Fibroblast of mammary gland (primary cell): Measurements from ENCODE around the gene PCK2.

Experiments
- DNase-seq: peaks from one replicate; pipeline ENCODE4 v3.0.0-alpha.2; 2010; ENCODE audit warnings: low read depth
- H3K4me3 ChIP-seq: 2 replicates; pipeline ENCODE4 v1.5.1; 2011; ENCODE audit warnings: low read depth, mild to moderate bottlenecking, low read length, moderate library complexity; ENCODE audit not compliant: control insufficient read depth
- TF ChIP-seq, protein P1 (sequence below): conservative IDR thresholded peaks from 2 replicates; pipeline ENCODE4 v1.5.1; 2011; ENCODE audit warnings: low read depth, low read length, inconsistent platforms; ENCODE audit not compliant: control insufficient read depth, insufficient read depth

PCK2 gene

DNA sequence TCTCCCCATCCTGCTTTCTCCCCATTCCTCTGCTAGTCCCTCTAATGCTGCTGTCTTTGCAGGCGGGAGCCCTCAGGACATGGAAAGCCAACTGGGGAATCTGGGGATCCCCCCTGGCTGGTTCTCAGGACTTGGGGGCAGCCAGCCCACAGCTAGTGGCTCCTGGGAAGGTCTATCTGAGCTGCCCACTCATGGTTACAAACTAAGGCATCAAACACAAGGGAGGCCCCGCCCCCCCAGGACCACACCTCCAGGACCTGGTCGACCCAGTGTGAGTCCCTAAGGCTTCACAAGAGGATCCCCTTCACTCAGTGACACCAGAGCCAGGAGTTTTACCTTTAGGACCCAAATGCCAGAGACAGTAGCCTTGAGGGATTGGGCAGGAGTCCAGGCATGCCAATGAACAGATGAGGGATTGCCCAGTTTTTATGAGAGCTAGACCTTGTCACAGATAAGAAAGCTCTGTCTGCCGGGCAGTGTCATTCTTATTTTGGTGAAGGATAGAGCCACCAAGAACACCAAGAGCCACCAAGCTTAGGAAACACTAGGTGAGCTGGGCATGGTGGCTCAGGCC is 30.8 kb upstream of the PCK2 start:
- DNase-seq: no peak
- no peak overlapping the region for H3K4me3 ChIP-seq
- TF ChIP-seq, protein P1, sequence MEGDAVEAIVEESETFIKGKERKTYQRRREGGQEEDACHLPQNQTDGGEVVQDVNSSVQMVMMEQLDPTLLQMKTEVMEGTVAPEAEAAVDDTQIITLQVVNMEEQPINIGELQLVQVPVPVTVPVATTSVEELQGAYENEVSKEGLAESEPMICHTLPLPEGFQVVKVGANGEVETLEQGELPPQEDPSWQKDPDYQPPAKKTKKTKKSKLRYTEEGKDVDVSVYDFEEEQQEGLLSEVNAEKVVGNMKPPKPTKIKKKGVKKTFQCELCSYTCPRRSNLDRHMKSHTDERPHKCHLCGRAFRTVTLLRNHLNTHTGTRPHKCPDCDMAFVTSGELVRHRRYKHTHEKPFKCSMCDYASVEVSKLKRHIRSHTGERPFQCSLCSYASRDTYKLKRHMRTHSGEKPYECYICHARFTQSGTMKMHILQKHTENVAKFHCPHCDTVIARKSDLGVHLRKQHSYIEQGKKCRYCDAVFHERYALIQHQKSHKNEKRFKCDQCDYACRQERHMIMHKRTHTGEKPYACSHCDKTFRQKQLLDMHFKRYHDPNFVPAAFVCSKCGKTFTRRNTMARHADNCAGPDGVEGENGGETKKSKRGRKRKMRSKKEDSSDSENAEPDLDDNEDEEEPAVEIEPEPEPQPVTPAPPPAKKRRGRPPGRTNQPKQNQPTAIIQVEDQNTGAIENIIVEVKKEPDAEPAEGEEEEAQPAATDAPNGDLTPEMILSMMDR: no peak

DNA sequence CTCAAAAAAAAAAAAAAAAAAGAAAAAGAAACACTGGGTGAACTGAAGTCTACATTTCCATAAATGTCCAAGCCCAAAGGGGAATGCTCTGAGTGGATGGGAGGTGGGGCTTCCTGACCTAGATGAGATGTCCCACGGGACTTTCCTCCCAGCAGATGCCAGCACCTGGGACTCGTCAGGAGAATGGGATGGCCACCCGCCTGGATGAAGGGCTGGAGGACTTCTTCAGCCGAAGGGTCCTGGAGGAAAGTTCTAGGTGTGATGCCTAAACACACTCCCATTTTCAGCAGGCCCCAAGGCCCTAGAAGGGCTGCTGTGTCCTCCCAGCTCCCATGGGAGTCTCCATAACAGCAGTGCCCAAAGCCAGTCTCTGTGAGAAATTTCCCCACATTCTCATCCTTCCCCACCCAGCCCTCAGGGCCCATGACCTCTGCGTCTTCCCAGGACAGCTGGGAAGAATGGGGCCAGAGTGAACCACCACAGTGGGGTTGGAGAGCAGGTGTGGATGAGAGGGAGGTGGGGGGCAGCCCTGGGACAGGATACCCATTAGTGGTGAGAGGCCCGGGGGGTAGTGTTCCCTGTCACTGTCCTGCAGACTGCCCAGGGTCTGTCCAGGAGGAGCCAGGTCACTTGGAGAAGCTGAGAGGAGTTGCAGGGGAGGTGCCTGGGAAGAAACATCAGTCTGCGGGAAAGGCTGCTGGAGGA is 29.9 kb upstream of the PCK2 start:
- TF ChIP-seq, protein P1: no peak
- H3K4me3 ChIP-seq: no peak overlapping the region

DNA sequence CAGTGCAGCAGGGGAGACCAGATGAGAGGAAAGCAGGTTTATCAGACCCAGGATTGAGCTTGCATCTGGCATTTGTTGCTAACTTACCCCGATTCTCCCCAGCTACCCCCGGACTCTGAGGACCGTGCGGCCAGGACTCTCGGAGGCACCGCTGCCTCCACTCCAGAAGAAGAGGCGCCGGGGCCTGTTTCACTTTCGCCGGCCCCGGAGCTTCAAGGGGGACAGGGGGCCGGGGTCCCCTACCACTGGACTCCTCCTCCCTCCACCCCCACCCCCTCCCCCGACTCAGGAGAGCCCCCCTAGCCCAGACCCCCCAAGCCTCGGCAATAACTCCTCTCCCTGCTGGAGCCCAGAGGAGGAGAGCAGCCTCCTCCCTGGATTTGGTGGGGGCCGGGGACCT is 29.3 kb upstream of the PCK2 start:
- no peak for DNase-seq
- no peak overlapping the region for H3K4me3 ChIP-seq
- TF ChIP-seq, protein P1: no peak

More for the DNA sequence above, 29.9 kb upstream of the PCK2 start:
- DNase-seq: no peak

DNA sequence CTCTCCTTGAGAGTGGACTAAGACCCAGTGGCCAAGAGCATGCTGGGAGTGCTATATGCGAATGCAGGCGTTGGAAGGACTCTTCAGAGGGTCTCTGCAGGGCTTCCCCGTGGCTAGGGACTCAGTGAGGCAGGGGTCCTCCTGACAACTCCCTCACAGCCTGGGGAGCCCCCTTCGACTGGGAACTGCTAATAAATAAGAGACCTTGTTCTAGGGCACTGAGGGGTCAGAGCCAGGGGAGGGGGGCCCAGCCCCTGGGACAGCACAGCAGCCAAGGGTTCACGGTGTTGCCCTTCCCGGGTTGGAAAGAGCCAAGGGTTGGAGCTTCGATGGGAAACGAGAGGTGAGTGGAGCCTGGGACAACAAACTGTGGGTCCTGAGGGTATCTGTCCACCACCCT is 28.7 kb upstream of the PCK2 start:
- no peak overlapping the region for H3K4me3 ChIP-seq
- TF ChIP-seq, protein P1: no peak
- no peak for DNase-seq

DNA sequence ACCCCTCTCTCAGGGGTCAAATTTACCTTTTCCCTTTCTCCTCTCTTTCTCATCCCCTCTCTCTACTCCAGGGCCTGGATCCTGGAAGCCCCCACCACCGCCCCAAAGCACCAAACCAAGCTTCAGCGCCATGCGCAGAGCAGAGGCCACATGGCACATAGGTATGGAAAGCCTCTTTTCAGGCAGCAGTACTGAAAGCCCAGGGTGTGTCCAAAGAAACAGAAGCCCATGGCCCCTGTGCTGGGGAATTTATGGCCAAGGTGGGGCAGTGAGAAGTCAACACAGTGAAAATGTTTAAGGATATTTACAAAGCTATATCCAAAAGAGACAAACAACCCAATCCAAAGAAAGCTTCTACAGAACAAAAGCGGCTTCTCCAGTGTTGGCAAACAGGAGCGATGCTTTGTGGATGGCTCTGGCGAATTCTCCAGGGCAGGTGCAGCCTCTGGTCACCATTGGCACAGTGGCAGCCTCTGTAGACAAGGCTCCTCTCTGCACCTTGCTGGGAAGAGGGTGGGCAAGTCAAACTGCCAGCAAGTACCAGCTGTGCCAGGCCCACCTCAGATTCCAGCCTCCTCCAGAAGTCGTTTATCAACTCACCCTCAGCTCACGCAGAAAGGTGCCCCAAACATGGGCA is 27.5 kb upstream of the PCK2 start:
- TF ChIP-seq, protein P1: no peak
- no peak overlapping the region for H3K4me3 ChIP-seq
- DNase-seq: no peak

DNA sequence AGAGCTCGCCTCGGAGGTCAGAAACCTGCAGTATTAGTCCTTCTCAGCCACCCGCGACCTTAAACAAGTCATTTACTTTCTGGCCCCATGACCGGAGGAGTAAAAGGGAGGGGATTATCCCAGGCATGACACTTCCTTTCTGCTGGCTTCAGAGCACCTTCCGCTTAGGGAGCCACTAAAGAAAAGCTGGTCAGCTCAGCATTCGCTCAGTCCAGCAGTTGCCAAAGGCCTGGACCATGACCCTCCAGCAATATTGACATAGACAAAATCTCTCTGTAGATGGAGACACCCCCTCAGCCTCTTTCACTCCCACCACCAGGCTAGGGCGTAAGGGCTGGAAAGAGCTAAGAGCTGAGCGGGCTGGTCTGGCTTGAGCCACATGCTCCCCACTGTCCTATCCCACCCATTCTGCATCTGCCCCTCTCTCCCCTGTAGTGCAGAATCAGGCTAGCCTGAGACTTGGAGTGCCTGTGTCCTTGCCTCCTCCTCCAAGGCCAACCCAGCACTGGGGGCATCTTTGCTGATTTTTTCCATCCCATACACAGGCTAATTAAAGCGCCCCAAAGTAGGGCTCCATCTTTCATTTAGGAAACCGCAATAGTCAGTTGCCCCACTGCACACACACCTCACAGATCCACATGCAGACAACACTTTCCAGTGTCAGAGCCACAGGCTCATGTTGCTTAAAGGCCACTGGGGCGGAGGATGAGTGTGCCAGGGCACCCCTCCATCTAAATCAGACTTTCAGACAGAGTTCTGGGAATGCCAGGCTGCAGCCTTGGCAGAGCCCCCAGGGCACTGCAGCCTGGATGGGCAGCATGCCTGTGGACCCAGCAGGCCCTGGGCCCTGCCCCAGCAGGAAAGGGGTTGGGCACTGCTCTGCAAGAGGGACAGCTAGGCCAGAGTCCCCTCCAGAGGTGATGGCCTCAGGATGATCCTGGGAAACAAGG is 26.7 kb upstream of the PCK2 start:
- TF ChIP-seq, protein P1: no peak
- DNase-seq: no peak
- no peak overlapping the region for H3K4me3 ChIP-seq
